Thyroid gland (tissue), 4 donors: ENCODE results near the gene CSNK1E. TPM values are rescaled to one million over a fixed set of nuclear protein-coding genes. Genes with fewer than 3 reads are reported as not detected.

Experiments
- DNase-seq, 2 donors: peaks; one replicate each; pipeline ENCODE4 v3.0.0-alpha.2; 2019
- H3K27ac ChIP-seq, 3 donors: fragments of 200-600 bp; sonication (generic); 1 replicate in 2 of 3; 2 replicates in 1 of 3; pipeline ENCODE4 v1.5.1; 2016 to 2019; ENCODE audit warnings: mild to moderate bottlenecking in 1 of 3, moderate library complexity in 1 of 3
- H3K27me3 ChIP-seq: fragments of 200-600 bp; sonication (generic); one replicate; pipeline ENCODE4 v1.5.1; 2019
- H3K36me3 ChIP-seq, 2 donors: fragments of 200-600 bp; sonication (generic); one replicate each; pipeline ENCODE4 v1.5.1; 2016 to 2019
- H3K4me1 ChIP-seq, 2 donors: fragments of 200-600 bp; sonication (generic); one replicate each; pipeline ENCODE4 v1.5.1; 2017 to 2019
- H3K4me3 ChIP-seq, 3 donors: fragments of 200-600 bp; sonication (generic); replicated peaks in 1 of 3; 1 replicate in 2 of 3; 2 replicates in 1 of 3; pipeline ENCODE4 v1.5.1; 2016; ENCODE audit warnings: mild to moderate bottlenecking in 1 of 3
- H3K9me3 ChIP-seq: fragments of 200-600 bp; sonication (generic); one replicate; pipeline ENCODE4 v1.5.1; 2017
- CTCF ChIP-seq, 6 experiments: fragments of 200-600 bp in 3 of 6; fragments of 450-650 bp in 3 of 6; sonication (generic) in 3 of 6; IDR thresholded peaks; one replicate each; pipeline ENCODE4 v1.5.1; 2016 to 2019; ENCODE audit warnings: antibody characterized with exemption in 6 of 6, mild to moderate bottlenecking in 2 of 6, inconsistent platforms in 1 of 6, moderate library complexity in 1 of 6
- POLR2A ChIP-seq, 2 donors: fragments of 450-650 bp; IDR thresholded peaks; one replicate each; pipeline ENCODE4 v1.6.1; 2017; ENCODE audit warnings: antibody characterized with exemption in 2 of 2, mild to moderate bottlenecking in 2 of 2, moderate library complexity in 1 of 2
- WGBS, 2 donors: methylation state at CpG; one replicate each; pipeline ENCODE4 v1.1.5; 2017; 5-methylcytosine and 5-hydroxymethylcytosine counted together
- intact Hi-C: fragments of 100-400 bp; cut with DNase I; formaldehyde crosslinking; loops from one replicate; pipeline ENCODE4 v1.15.1; 2023
- total RNA-seq, 4 donors: library from RNA; depleted of rRNA; stranded (reverse); fragments of >200 nt; gene quantifications; one replicate each; pipeline ENCODE4 v1.2.3, GENCODE V29; 2016

Gene CSNK1E
- total RNA-seq, 4 donors from 2014 or later = 53.2 to 98.4 (median 69.5) TPM

GRCh38 chr22:38314933-38315822 is 2.1 kb downstream of the CSNK1E start:
- 13 to 30% methylated on average over 13 to 21 of the region's 21 CpGs for WGBS, 2 donors
- peak overlapping the region in 1 of 3 donors; percentile 81 for H3K4me3 ChIP-seq
- TF ChIP-seq CTCF (IDR thresholded peaks at IDR 0.05) (no peak), POLR2A (IDR thresholded peaks at IDR 0.05) (peak in 1 of 2 donors; percentile 6)
- DNase-seq = peak; percentile 41
- H3K36me3 ChIP-seq = peaks cover 0 to 7% of the 10 kb centered on the region in 2 donors
- no peaks in the 10 kb centered on the region for H3K9me3 ChIP-seq
- no peaks in the 10 kb centered on the region for H3K27me3 ChIP-seq
- H3K4me1 ChIP-seq = peaks cover 41 to 51% of the 10 kb centered on the region in 2 donors
- intact Hi-C loops = loop anchor here (5.0 kb wide), 2 partner anchors 43 to 113 kb away; partner anchors contain the start of genes MAFF and TMEM184B
- H3K27ac ChIP-seq = peak overlapping the region; percentile 93 to 99 (median 97)

DNA sequence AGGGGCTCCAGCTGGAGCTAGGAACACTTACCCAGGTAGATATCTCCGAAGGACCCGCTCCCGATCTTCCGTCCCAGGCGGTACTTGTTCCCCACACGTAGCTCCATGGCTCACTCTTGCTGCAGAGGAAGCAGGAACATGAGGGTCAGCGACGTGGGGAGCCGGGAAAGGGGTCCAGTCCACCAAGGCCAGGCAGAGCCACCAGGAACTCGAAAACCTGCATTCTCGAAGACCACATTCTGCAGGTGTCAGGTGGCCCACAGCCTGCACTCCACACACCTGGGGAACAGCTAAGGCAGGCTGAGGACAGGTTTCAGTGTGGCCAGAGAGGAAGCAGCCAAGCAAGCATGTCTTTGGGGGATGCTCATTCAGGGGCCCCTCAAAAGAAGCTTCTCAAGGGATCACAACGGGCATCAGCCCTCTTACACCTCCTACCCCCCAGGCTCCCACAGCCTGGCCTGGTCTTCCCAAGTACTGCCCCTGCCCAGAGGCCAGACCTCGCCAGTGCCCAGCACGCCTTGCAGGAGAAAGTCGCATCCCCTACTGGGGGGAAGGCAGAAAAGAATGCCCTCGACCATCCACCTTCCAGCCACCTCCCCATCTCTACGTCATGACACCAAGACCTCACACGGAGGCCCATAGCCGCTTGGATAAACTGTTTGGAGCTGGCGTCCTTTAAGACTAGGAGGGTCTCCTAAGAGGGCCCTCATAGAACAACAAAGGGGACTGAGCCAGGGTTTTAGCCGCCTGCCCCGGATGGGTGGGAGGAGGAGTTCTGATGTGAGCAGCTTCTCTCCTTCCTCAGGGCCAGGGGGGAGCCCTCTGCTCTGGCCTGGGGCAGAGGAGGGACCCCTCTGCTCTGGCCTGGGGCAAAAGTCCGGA is 2.9 kb downstream of the CSNK1E start:
- H3K27ac ChIP-seq = peak overlapping the region; percentile 93 to 99 (median 97)
- peak overlapping the region in 1 of 3 donors; percentile 81 for H3K4me3 ChIP-seq
- H3K9me3 ChIP-seq = no peaks in the 10 kb centered on the region
- peaks cover 50 to 60% of the 10 kb centered on the region in 2 donors for H3K4me1 ChIP-seq
- TF ChIP-seq CTCF (IDR thresholded peaks at IDR 0.05) = no peak
- TF ChIP-seq POLR2A (IDR thresholded peaks at IDR 0.05) = no peak
- intact Hi-C loops = no loop called here
- WGBS, 2 donors = 59 to 77% methylated on average over 17 to 22 of the region's 23 CpGs
- no peaks in the 10 kb centered on the region for H3K27me3 ChIP-seq
- H3K36me3 ChIP-seq = peaks cover 0 to 7% of the 10 kb centered on the region in 2 donors
- no peak for DNase-seq

DNA sequence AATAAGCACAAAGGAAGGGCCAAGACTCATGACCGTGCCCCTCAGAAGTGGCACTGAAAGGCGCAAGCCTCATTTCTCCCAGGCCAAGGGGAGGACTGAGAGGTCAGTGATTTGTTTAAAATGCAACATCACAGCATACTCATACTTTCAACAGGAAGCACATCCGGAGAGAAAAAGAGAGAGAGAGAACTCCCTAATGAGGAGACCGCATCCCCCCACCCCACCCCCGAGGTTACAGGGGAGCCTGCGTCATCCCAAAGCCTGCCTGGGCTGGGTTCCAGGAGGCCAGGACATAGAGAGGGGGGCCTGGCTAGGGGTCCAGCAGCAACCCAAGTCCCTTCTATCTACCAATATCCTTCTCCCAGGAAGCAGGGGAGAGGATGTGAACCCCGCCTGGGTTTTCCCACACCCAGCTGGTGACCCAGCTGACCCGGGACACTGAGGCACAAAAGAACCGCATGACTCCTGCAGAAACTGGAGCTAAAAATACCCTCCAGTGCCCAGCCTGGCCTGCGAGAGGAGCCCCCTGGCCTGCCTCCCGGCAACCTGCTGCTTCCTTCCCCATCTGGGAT is 3.8 kb downstream of the CSNK1E start:
- 48 to 49% methylated on average over 11 of the region's 11 CpGs for WGBS, 2 donors

GRCh38 chr22:38312261-38312800 is 4.9 kb downstream of the CSNK1E start:
- intact Hi-C loops = no loop called here
- Histone ChIP-seq H3K9me3 (no peaks in the 10 kb centered on the region), H3K4me3 (no peak overlapping the region), H3K36me3 (peaks cover 0 to 7% of the 10 kb centered on the region in 2 donors), H3K27me3 (no peaks in the 10 kb centered on the region), H3K4me1 (peaks cover 62 to 72% of the 10 kb centered on the region in 2 donors), H3K27ac (peak overlapping the region in 2 of 3 donors; percentile 93 to 99)
- TF ChIP-seq CTCF (IDR thresholded peaks at IDR 0.05) = no peak
- no peak for TF ChIP-seq POLR2A (IDR thresholded peaks at IDR 0.05)
- DNase-seq = no peak
- WGBS, 2 donors = 89 to 96% methylated on average over 7 of the region's 7 CpGs

More for the DNA sequence above, 3.8 kb downstream of the CSNK1E start:
- Histone ChIP-seq H3K36me3 (peaks cover 0 to 7% of the 10 kb centered on the region in 2 donors), H3K9me3 (no peaks in the 10 kb centered on the region), H3K27me3 (no peaks in the 10 kb centered on the region), H3K27ac (peak overlapping the region; percentile 93 to 99 (median 97)), H3K4me3 (no peak overlapping the region), H3K4me1 (peaks cover 58 to 68% of the 10 kb centered on the region in 2 donors)
- intact Hi-C loops = no loop called here
- TF ChIP-seq CTCF (IDR thresholded peaks at IDR 0.05) = no peak
- no peak for TF ChIP-seq POLR2A (IDR thresholded peaks at IDR 0.05)
- peak; percentile 34 to 35 for DNase-seq
